Urinary bladder (tissue), 4 donors: ENCODE results near the gene C1orf50. TPM values are rescaled to one million over a fixed set of nuclear protein-coding genes. Genes with fewer than 3 reads are reported as not detected.

Source experiments
- DNase-seq: peaks from one replicate; pipeline ENCODE4 v3.0.0-alpha.2; 2015; ENCODE audit errors: extremely low spot score
- H3K27ac ChIP-seq: one replicate; pipeline ENCODE4 v1.5.1; 2013; ENCODE audit warnings: low read depth, mild to moderate bottlenecking, moderate library complexity
- H3K36me3 ChIP-seq: one replicate; pipeline ENCODE4 v1.6.1; 2013; ENCODE audit warnings: mild to moderate bottlenecking, moderate library complexity; ENCODE audit not compliant: insufficient read depth
- H3K4me1 ChIP-seq: one replicate; pipeline ENCODE4 v1.6.1; 2013; ENCODE audit warnings: mild to moderate bottlenecking, moderate library complexity; ENCODE audit not compliant: insufficient read depth
- H3K4me3 ChIP-seq: one replicate; pipeline ENCODE4 v1.5.1; 2013; ENCODE audit warnings: low read depth, low read length
- WGBS: extraction: QIAGEN DNeasy Blood & Tissue Kit; methylation state at CpG from one replicate; pipeline ENCODE4 v1.1.7; 2013; 5-methylcytosine and 5-hydroxymethylcytosine counted together
- polyA plus RNA-seq: library from polyadenylated mRNA; stranded (reverse); fragments of 200-250 nt; gene quantifications from one replicate; pipeline ENCODE4 v1.2.3, GENCODE V29; 2013
- total RNA-seq: library from RNA; depleted of rRNA; stranded (reverse); fragments of >200 nt; gene quantifications from one replicate; pipeline ENCODE4 v1.2.3, GENCODE V29; 2014
- donor health status: healthy with polysubstance abuse.
- donor health status: healthy.

The C1orf50 gene
- total and polyA plus RNA-seq, 2 donors, result 3.4 to 5.1 TPM

GRCh38 chr1:42758641-42759040 lies 8.4 kb upstream of the C1orf50 start:
- Histone ChIP-seq H3K27ac (no peak overlapping the region), H3K4me3 (no peak overlapping the region), H3K36me3 (peaks cover 3% of the 10 kb centered on the region), H3K4me1 (no peaks in the 10 kb centered on the region)
- WGBS, result 81% methylated on average over 3 of the region's 3 CpGs
- DNase-seq, result no peak

GRCh38 chr1:42759114-42759513 lies 7.9 kb upstream of the C1orf50 start:
- no peak overlapping the region for H3K4me3 ChIP-seq
- H3K4me1 ChIP-seq, result no peaks in the 10 kb centered on the region
- peaks cover 3% of the 10 kb centered on the region for H3K36me3 ChIP-seq
- WGBS, result 77% methylated on average over 9 of the region's 9 CpGs
- H3K27ac ChIP-seq, result no peak overlapping the region
- DNase-seq, result no peak

- Histone ChIP-seq H3K4me1 (no peaks in the 10 kb centered on the region), H3K4me3 (no peak overlapping the region), H3K36me3 (peaks cover 3% of the 10 kb centered on the region), H3K27ac (no peak overlapping the region)
- 91% methylated on average over 4 of the region's 4 CpGs for WGBS
- no peak for DNase-seq
These were observed 5.5 kb upstream of the C1orf50 start for GRCh38 chr1:42761567-42761966.

- DNase-seq, result no peak
- 66% methylated on average over 5 of the region's 5 CpGs for WGBS
- Histone ChIP-seq H3K4me3 (no peak overlapping the region), H3K4me1 (no peaks in the 10 kb centered on the region), H3K27ac (no peak overlapping the region), H3K36me3 (peaks cover 3% of the 10 kb centered on the region)
These were observed 4.8 kb upstream of the C1orf50 start for GRCh38 chr1:42762269-42762668.

- WGBS, result 12% methylated on average over 7 of the region's 7 CpGs
- no peak overlapping the region for H3K27ac ChIP-seq
These were observed 1.8 kb upstream of the C1orf50 start for GRCh38 chr1:42765269-42765668.

GRCh38 chr1:42765832-42766740 lies 963 bp upstream of the C1orf50 start:
- Histone ChIP-seq H3K27ac (peak overlapping the region; percentile 80), H3K4me1 (peaks cover 1% of the 10 kb centered on the region), H3K36me3 (peaks cover 1% of the 10 kb centered on the region), H3K4me3 (peak overlapping the region; percentile 80)
- WGBS, result under 1% methylated on average over 44 of the region's 44 CpGs
- no peak for DNase-seq

More at GRCh38 chr1:42765269-42765668, 1.8 kb upstream of the C1orf50 start:
- Histone ChIP-seq H3K4me3 (peak overlapping the region; percentile 80), H3K4me1 (peaks cover 1% of the 10 kb centered on the region), H3K36me3 (peaks cover 1% of the 10 kb centered on the region)
- no peak for DNase-seq

GRCh38 chr1:42767510-42768000 lies 506 bp downstream of the C1orf50 start:
- Histone ChIP-seq H3K27ac (peak overlapping the region; percentile 70), H3K36me3 (peaks cover 3% of the 10 kb centered on the region), H3K4me1 (peaks cover 1% of the 10 kb centered on the region), H3K4me3 (peak overlapping the region; percentile 87)
- WGBS, result 1% methylated on average over 23 of the region's 23 CpGs
- no peak for DNase-seq

GRCh38 chr1:42768172-42768571 lies 1.1 kb downstream of the C1orf50 start:
- Histone ChIP-seq H3K27ac (no peak overlapping the region), H3K36me3 (peaks cover 3% of the 10 kb centered on the region), H3K4me1 (peaks cover 1% of the 10 kb centered on the region), H3K4me3 (peak overlapping the region; percentile 87)
- DNase-seq, result no peak
- 68% methylated on average over 2 of the region's 2 CpGs for WGBS

GRCh38 chr1:42769811-42770210 lies 2.8 kb downstream of the C1orf50 start:
- peaks cover 3% of the 10 kb centered on the region for H3K36me3 ChIP-seq
- 93% methylated on average over 3 of the region's 3 CpGs for WGBS
- no peak overlapping the region for H3K27ac ChIP-seq
- H3K4me3 ChIP-seq, result no peak overlapping the region
- no peak for DNase-seq
- peaks cover 1% of the 10 kb centered on the region for H3K4me1 ChIP-seq

- WGBS, result 48% methylated on average over 2 of the region's 2 CpGs
- H3K27ac ChIP-seq, result no peak overlapping the region
- H3K36me3 ChIP-seq, result peaks cover 7% of the 10 kb centered on the region
These were observed 6.4 kb downstream of the C1orf50 start for GRCh38 chr1:42773420-42773819.

GRCh38 chr1:42774928-42775526 lies 8.0 kb downstream of the C1orf50 start:
- H3K27ac ChIP-seq, result no peak overlapping the region
- no peak for DNase-seq
- no peaks in the 10 kb centered on the region for H3K4me1 ChIP-seq
- no peak overlapping the region for H3K4me3 ChIP-seq
- 90% methylated on average over 5 of the region's 5 CpGs for WGBS
- H3K36me3 ChIP-seq, result peaks cover 5% of the 10 kb centered on the region

More at GRCh38 chr1:42773420-42773819, 6.4 kb downstream of the C1orf50 start:
- Histone ChIP-seq H3K4me1 (peaks cover 1% of the 10 kb centered on the region), H3K4me3 (no peak overlapping the region)
- no peak for DNase-seq

- Histone ChIP-seq H3K4me1 (no peaks in the 10 kb centered on the region), H3K27ac (no peak overlapping the region), H3K4me3 (no peak overlapping the region), H3K36me3 (peaks cover 5% of the 10 kb centered on the region)
- DNase-seq, result no peak
- 98% methylated on average over 6 of the region's 6 CpGs for WGBS
These were observed 9.5 kb downstream of the C1orf50 start for GRCh38 chr1:42776502-42776901.

GRCh38 chr1:42777852-42778251 lies 10.8 kb downstream of the C1orf50 start:
- peaks cover 4% of the 10 kb centered on the region for H3K36me3 ChIP-seq

GRCh38 chr1:42779725-42780124 lies 12.7 kb downstream of the C1orf50 start:
- no peak overlapping the region for H3K4me3 ChIP-seq
- WGBS, result 66% methylated on average over 2 of the region's 2 CpGs
- DNase-seq, result no peak
- H3K36me3 ChIP-seq, result peaks cover 4% of the 10 kb centered on the region
- H3K27ac ChIP-seq, result no peak overlapping the region
- H3K4me1 ChIP-seq, result no peaks in the 10 kb centered on the region

More at GRCh38 chr1:42777852-42778251, 10.8 kb downstream of the C1orf50 start:
- Histone ChIP-seq H3K27ac (no peak overlapping the region), H3K4me3 (no peak overlapping the region), H3K4me1 (no peaks in the 10 kb centered on the region)
- DNase-seq, result no peak
